ENCODE results near the gene LRMDA. TPM values are rescaled to one million over a fixed set of nuclear protein-coding genes. Genes with fewer than 3 reads are reported as not detected.
"Not testable (repeated sequence)": the region's sequence is repeated elsewhere in the genome, so short reads cannot be mapped to it uniquely, and the experiment has no call there.

The LRMDA gene
- total RNA-seq, 3 donors from 2014 or later, result not detected

DNA sequence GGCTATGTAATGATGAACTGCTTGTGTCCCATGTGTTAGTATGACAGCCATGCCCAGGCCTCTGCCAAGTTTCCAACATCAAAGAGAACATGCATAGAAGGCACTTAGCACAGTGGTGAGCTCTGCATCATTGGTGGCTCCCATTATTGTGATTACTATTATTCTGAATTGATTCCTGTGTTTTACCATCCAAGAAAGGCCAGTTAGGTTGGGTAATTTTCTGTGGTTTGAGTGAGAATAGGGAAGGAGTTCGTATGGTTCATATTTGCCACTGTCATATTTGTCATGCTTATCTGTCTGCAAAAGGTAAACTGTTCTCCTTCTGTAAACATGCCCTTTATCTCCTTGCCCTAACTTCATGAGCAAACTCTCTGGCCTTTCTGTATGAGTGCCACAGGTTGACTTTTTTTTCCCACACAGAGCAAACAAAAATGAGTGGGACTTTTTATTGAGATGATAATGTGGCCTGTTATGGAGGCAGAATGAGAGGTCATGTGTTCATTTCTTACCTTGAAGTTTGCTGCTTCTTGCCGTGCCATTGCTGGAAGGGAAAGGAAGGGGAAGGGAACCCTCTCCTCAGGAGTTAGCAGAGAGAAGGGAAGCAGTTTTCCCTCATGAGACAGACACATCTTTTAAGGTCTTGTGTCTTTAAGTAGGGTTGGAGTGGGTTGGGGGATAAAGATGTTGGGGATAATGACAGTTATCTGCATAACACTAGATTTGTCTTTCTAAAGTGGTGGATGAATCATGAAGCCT is 301.9 kb downstream of the LRMDA start:
- DNase-seq (no peak), ATAC-seq (no peak)
- Mint-ChIP-seq H3K4me1 (ENCODE audit: low read depth) (no peaks in the 10 kb centered on the region), H3K4me3 (no peak overlapping the region), H3K27me3 (ENCODE audit: low read depth) (peaks cover 5% of the 10 kb centered on the region), H3K36me3 (ENCODE audit: insufficient read depth) (no peaks in the 10 kb centered on the region), H3K9me3 (no peaks in the 10 kb centered on the region)

DNA sequence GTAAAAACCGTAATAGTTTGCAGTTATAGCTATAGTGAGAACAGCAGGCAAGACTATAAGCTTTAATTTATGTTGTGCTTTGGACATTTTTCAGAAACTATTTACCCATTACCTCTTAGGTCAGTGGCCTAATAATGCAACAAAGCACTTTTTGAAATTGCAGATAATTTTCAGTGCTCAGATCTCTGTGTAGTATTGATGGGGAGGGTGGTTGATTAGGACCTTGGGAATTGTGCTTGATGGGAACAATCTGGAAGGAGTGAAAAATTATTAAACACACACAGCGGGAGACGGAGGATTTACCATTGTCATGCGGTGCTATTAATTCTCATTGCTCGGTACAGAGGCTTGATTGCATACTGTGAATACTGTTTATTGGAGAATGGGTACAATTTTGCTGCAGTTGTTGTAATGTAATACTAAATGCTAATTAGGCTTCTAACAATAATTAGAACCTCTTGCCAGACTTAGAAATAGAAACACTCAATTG is 304.8 kb downstream of the LRMDA start:
- Mint-ChIP-seq H3K36me3 (ENCODE audit: insufficient read depth) (no peaks in the 10 kb centered on the region), H3K9me3 (no peaks in the 10 kb centered on the region), H3K4me1 (ENCODE audit: low read depth) (no peaks in the 10 kb centered on the region), H3K4me3 (no peak overlapping the region), H3K27me3 (ENCODE audit: low read depth) (peaks cover 3% of the 10 kb centered on the region)
- DNase-seq (no peak), ATAC-seq (no peak)

- Mint-ChIP-seq H3K4me3 (no peak overlapping the region), H3K4me1 (ENCODE audit: low read depth) (no peaks in the 10 kb centered on the region), H3K36me3 (ENCODE audit: insufficient read depth) (no peaks in the 10 kb centered on the region), H3K9me3 (no peaks in the 10 kb centered on the region), H3K27me3 (ENCODE audit: low read depth) (peaks cover 3% of the 10 kb centered on the region)
- ATAC-seq (no peak), DNase-seq (no peak)
These were observed 305.6 kb downstream of the LRMDA start for GRCh38 chr10:75736889-75737579.

- no peak for DNase-seq
- no peak for ATAC-seq
- Mint-ChIP-seq H3K4me3 (no peak overlapping the region), H3K27me3 (ENCODE audit: low read depth) (peaks cover 3% of the 10 kb centered on the region), H3K4me1 (ENCODE audit: low read depth) (no peaks in the 10 kb centered on the region), H3K9me3 (no peaks in the 10 kb centered on the region), H3K36me3 (ENCODE audit: insufficient read depth) (no peaks in the 10 kb centered on the region)
These were observed 306.1 kb downstream of the LRMDA start for GRCh38 chr10:75737580-75737949.

- ATAC-seq, result no peak
- DNase-seq, result no peak
- Mint-ChIP-seq H3K36me3 (ENCODE audit: insufficient read depth) (no peaks in the 10 kb centered on the region), H3K9me3 (no peaks in the 10 kb centered on the region), H3K4me1 (ENCODE audit: low read depth) (no peaks in the 10 kb centered on the region), H3K27me3 (ENCODE audit: low read depth) (peaks cover 3% of the 10 kb centered on the region), H3K4me3 (no peak overlapping the region)
These were observed 307.5 kb downstream of the LRMDA start for GRCh38 chr10:75738924-75739323.

- Mint-ChIP-seq H3K4me1 (ENCODE audit: low read depth) (no peaks in the 10 kb centered on the region), H3K4me3 (no peak overlapping the region), H3K27me3 (ENCODE audit: low read depth) (peaks cover 3% of the 10 kb centered on the region), H3K36me3 (ENCODE audit: insufficient read depth) (no peaks in the 10 kb centered on the region), H3K9me3 (no peaks in the 10 kb centered on the region)
- DNase-seq (no peak), ATAC-seq (no peak)
These were observed 308.2 kb downstream of the LRMDA start for GRCh38 chr10:75739414-75740143.

- ATAC-seq, result no peak
- H3K27me3 Mint-ChIP-seq (ENCODE audit: low read depth), result peaks cover 3% of the 10 kb centered on the region
- H3K4me1 Mint-ChIP-seq (ENCODE audit: low read depth), result no peaks in the 10 kb centered on the region
- no peaks in the 10 kb centered on the region for H3K36me3 Mint-ChIP-seq (ENCODE audit: insufficient read depth)
- no peak for DNase-seq
- H3K9me3 Mint-ChIP-seq, result no peaks in the 10 kb centered on the region
- no peak overlapping the region for H3K4me3 Mint-ChIP-seq
These were observed 309.1 kb downstream of the LRMDA start for GRCh38 chr10:75740541-75740940.

- peaks cover 7% of the 10 kb centered on the region for H3K27me3 Mint-ChIP-seq (ENCODE audit: low read depth)
- ATAC-seq (no peak), DNase-seq (no peak)
- H3K9me3 Mint-ChIP-seq, result no peaks in the 10 kb centered on the region
- no peak overlapping the region for H3K4me3 Mint-ChIP-seq
- H3K4me1 Mint-ChIP-seq (ENCODE audit: low read depth), result no peaks in the 10 kb centered on the region
- no peaks in the 10 kb centered on the region for H3K36me3 Mint-ChIP-seq (ENCODE audit: insufficient read depth)
These were observed 310.9 kb downstream of the LRMDA start for GRCh38 chr10:75742355-75742754.

DNA sequence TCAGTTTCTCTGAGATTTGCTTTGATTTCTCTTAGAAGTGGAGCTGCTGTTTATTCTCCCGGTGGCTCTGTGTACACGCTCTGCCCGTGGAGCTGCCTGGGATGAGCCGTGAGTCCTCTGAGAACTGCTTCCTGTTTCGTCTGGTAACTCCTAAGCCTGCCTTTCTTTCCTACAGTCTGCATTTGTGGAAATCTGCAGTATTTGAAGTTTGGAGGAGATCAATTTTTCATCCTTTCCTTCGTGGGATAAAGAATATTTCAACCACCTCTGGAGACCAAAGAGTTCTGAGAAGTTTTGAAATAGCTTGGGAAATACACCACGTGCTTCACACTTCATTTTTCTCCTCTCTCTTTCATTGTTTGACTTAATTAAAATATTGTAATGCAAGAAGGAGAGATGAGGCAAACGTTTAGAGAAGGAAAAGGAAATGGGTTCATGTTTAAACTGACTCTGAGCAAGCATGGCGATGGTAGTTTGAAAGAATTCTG is 311.9 kb downstream of the LRMDA start:
- ATAC-seq (no peak), DNase-seq (no peak)
- no peaks in the 10 kb centered on the region for H3K4me1 Mint-ChIP-seq (ENCODE audit: low read depth)
- H3K4me3 Mint-ChIP-seq, result no peak overlapping the region
- peaks cover 7% of the 10 kb centered on the region for H3K27me3 Mint-ChIP-seq (ENCODE audit: low read depth)
- no peaks in the 10 kb centered on the region for H3K9me3 Mint-ChIP-seq
- H3K36me3 Mint-ChIP-seq (ENCODE audit: insufficient read depth), result no peaks in the 10 kb centered on the region

DNA sequence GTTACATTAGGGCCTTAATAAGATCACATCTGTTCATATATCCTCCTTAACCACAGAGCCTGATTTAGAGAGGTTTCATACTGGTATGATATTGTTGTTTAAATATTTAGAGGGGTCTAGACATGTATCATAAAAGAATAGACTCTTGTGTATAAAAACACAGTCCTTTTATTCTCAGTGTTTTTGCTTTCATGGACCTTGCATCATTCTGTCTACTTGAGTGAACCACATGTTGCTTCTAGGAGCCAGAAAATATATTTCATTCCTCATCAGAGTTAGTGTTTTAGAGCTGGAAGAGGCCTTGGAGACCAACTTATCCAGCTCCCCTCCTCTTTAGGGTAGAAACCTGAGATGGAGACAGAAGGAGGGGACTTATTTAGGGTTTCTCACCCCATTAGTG is 312.8 kb downstream of the LRMDA start:
- H3K4me1 Mint-ChIP-seq (ENCODE audit: low read depth), result no peaks in the 10 kb centered on the region
- H3K4me3 Mint-ChIP-seq, result no peak overlapping the region
- H3K9me3 Mint-ChIP-seq, result no peaks in the 10 kb centered on the region
- peaks cover 7% of the 10 kb centered on the region for H3K27me3 Mint-ChIP-seq (ENCODE audit: low read depth)
- DNase-seq (no peak), ATAC-seq (no peak)
- H3K36me3 Mint-ChIP-seq (ENCODE audit: insufficient read depth), result no peaks in the 10 kb centered on the region

GRCh38 chr10:75746356-75746755 is 314.9 kb downstream of the LRMDA start:
- ATAC-seq (no peak), DNase-seq (no peak)
- H3K27me3 Mint-ChIP-seq (ENCODE audit: low read depth), result peaks cover 5% of the 10 kb centered on the region
- no peaks in the 10 kb centered on the region for H3K36me3 Mint-ChIP-seq (ENCODE audit: insufficient read depth)
- no peaks in the 10 kb centered on the region for H3K4me1 Mint-ChIP-seq (ENCODE audit: low read depth)
- H3K4me3 Mint-ChIP-seq, result no peak overlapping the region
- H3K9me3 Mint-ChIP-seq, result no peaks in the 10 kb centered on the region

DNA sequence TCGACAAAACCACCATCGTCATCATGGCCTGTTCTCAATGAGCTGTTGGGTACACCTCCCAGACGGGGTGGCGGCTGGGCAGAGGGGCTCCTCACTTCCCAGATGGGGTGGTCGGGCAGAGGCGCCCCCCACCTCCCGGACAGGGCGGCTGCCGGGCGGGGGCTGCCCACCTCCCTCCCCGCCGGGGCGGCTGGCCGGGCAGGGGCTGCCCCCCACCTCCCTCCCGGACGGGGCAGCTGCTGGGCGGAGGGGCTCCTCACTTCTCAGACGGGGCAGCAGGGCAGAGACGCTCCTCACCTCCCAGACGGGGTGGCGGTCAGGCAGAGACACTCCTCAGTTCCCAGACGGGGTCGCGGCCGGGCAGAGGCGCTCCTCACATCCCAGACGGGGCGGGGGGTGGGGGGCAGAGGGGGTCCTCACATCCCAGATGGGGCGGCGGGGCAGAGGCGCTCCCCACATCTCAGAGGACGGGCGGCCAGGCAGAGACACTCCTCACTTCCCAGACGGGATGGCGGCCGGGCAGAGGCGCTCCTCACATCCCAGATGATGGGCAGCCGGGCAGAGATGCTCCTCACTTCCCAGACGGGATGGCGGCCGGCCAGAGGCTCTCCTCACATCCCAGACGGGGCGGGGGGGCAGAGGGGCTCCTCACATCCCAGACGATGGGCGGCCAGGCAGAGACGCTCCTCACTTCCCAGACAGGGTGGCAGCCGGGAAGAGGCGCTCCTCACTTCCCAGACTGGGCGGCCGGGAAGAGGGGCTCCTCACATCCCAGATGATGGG is 318.9 kb downstream of the LRMDA start:
- H3K4me3 Mint-ChIP-seq; H3K27me3 Mint-ChIP-seq (ENCODE audit: low read depth); H3K9me3 Mint-ChIP-seq; ATAC-seq; H3K4me1 Mint-ChIP-seq (ENCODE audit: low read depth); DNase-seq; H3K36me3 Mint-ChIP-seq (ENCODE audit: insufficient read depth): not testable (repeated sequence)

DNA sequence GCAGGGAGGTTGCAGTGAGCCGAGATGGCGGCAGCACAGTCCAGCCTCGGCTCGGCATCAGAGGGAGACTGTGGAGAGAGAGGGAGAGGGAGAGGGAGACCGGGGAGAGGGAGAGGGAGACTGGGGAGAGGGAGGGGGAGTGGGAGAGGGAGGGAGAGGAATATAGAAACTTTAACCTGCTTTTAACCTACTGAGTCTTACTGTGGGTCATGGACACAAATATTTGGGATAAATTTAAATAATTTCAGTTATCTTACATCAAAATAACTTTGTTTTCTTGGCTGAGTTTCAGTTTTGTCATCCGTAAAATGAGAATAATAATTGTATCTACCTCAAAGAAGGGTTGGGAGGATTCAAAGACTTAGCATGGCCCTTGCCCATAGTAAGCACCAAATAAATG is 319.8 kb downstream of the LRMDA start:
- Mint-ChIP-seq H3K36me3 (ENCODE audit: insufficient read depth) (no peaks in the 10 kb centered on the region), H3K4me1 (ENCODE audit: low read depth) (no peaks in the 10 kb centered on the region), H3K27me3 (ENCODE audit: low read depth) (peaks cover 10% of the 10 kb centered on the region), H3K4me3 (no peak overlapping the region), H3K9me3 (no peaks in the 10 kb centered on the region)
- ATAC-seq (no peak), DNase-seq (no peak)

DNA sequence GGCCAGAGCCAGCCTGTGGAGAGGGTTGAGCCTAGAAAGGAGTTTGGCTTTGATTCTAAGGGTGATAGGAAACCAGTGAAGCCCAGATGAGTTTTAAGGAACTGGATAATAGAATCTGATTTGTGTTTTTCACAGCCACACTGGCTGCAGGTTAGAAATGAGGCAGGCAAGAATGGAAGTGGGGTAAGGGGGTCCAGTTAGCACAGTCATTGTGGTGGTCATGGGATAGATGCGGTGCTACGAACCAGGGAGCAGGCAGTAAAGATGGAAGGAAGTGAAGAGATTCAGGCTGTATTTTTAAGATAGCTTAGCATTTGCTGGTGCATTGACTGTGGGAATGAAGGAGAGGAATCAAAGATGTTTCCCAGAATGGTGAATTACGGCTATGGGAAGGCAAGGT is 322.2 kb downstream of the LRMDA start:
- Mint-ChIP-seq H3K4me3 (no peak overlapping the region), H3K4me1 (ENCODE audit: low read depth) (no peaks in the 10 kb centered on the region), H3K27me3 (ENCODE audit: low read depth) (peaks cover 10% of the 10 kb centered on the region), H3K9me3 (no peaks in the 10 kb centered on the region), H3K36me3 (ENCODE audit: insufficient read depth) (no peaks in the 10 kb centered on the region)
- ATAC-seq, result no peak
- DNase-seq, result no peak

Data from activated T-cell treated with anti-CD3 and anti-CD28 coated beads, Interleukin-2, amount 50 U/mL, for 4 hours (primary cell).